Measurements from ENCODE around the gene TCF7L2.

Gene TCF7L2

DNA sequence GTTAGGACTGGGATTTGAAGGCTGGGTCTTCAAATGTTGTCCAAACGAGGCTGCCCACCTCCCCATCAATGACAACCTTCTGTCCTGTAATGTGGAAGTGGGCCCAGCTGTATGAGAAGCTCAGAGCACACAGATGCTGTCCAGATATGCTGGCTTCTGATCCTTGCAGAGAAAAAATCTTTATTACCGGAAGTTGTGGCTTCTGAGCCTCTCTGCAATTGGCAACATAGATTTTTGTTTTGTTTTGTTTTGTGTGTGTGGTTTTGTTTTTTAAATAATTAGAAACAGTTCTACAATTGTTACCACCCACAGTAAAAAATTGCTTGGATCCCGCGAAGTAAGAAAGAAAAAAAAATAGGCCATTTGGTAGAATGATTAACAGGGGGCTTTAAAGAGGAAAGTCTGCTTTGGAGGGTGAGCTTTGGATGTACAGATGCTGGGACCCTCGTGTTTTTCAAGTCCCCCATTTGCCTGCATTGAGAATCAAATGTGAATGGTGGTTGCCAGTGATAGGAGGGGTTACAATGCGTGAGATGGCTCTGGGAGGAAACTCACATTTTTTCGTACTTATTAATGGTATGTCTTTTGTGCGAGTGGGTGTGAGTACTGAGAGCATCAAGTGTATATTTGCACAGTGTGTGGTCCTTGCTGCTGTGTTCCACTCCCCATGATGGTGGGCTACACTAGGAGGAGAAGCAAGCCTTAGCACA lies 153.2 kb downstream of the TCF7L2 start:
- Histone ChIP-seq H3K4me2 (ENCODE audit: low read length, poor library complexity, severe bottlenecking) (no peak overlapping the region), H2AK5ac (ENCODE audit: low read length, severe bottlenecking) (no peak overlapping the region), H3K36me3 (ENCODE audit: control insufficient read depth in 1 of 2, insufficient read depth in 2 of 2, low read depth in 1 of 2, low read length in 2 of 2) (no peaks in the 10 kb centered on the region), H4K91ac (ENCODE audit: low read length) (peak overlapping the region; percentile 55), H2BK5ac (ENCODE audit: low read depth, low read length, poor library complexity, severe bottlenecking) (no peak overlapping the region), H2BK12ac (ENCODE audit: low read length in 2 of 2) (peak overlapping the region; percentile 32 to 71), H3K27me3 (ENCODE audit: control insufficient read depth in 1 of 2, insufficient read depth in 1 of 2, low read length in 2 of 2) (no peaks in the 10 kb centered on the region), H3K79me1 (replicated peaks; ENCODE audit: low read length, poor library complexity, severe bottlenecking) (peaks cover 28% of the 10 kb centered on the region), H3K4me1 (ENCODE audit: control insufficient read depth, insufficient read depth, low read depth, low read length) (peaks cover 21% of the 10 kb centered on the region), H3K9ac (ENCODE audit: low read length) (peak overlapping the region; percentile 48), H3K27ac (ENCODE audit: low read length, poor library complexity, severe bottlenecking) (no peak overlapping the region), H3K9me3 (ENCODE audit: control insufficient read depth, low read length) (no peaks in the 10 kb centered on the region), H4K8ac (ENCODE audit: low read length) (peak overlapping the region; percentile 5), H3K23ac (ENCODE audit: low read length in 2 of 2) (no peak overlapping the region), H3K4ac (ENCODE audit: low read depth in 1 of 2, low read length in 2 of 2) (peak overlapping the region; percentile 42 to 95), H2AFZ (ENCODE audit: low read depth, low read length) (no peak overlapping the region), H2BK15ac (ENCODE audit: low read depth, poor library complexity, severe bottlenecking) (peak overlapping the region; percentile 71), H3K18ac (ENCODE audit: low read depth in 1 of 2, low read length in 2 of 2) (peak overlapping the region; percentile 40 to 74), H3K14ac (ENCODE audit: low read length in 2 of 2) (peak overlapping the region in 1 of 2 experiments; percentile 57), H3K4me3 (ENCODE audit: insufficient read depth in 1 of 2, low read depth in 1 of 2, low read length in 2 of 2) (peak overlapping the region in 1 of 2 experiments; percentile 42), H2BK120ac (ENCODE audit: low read depth, low read length) (peak overlapping the region; percentile 11)
- DNase-seq, result peak; percentile 81
- WGBS, result 36% methylated on average over 7 of the region's 8 CpGs

DNA sequence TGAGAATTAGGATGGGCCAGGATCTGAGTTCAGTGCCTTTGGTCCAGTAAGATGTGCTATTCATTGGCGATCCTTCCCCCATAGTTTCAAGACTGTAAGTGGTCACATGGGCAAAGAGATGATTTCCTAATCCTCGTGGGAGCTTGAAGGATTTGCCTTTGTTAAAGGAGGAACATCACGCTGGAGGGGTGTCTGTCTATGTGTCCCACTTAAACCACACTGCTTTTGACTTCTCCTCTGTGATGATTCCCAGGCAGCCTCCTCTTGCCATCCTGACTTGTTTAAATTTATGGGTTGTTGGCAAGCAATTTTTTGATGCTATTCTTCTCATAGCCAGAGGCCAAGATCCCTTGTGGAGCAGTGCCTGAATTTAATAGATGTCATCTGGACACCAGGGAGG lies 154.0 kb downstream of the TCF7L2 start:
- Histone ChIP-seq H2BK120ac (ENCODE audit: low read depth, low read length) (peak overlapping the region; percentile 11), H3K27me3 (ENCODE audit: control insufficient read depth in 1 of 2, insufficient read depth in 1 of 2, low read length in 2 of 2) (no peaks in the 10 kb centered on the region), H2AK5ac (ENCODE audit: low read length, severe bottlenecking) (peak overlapping the region; percentile 16), H3K9me3 (ENCODE audit: control insufficient read depth, low read length) (no peaks in the 10 kb centered on the region), H3K4me1 (ENCODE audit: control insufficient read depth, insufficient read depth, low read depth, low read length) (peaks cover 23% of the 10 kb centered on the region), H2BK12ac (ENCODE audit: low read length in 2 of 2) (peak overlapping the region in 1 of 2 experiments; percentile 71), H4K8ac (ENCODE audit: low read length) (no peak overlapping the region), H2BK5ac (ENCODE audit: low read depth, low read length, poor library complexity, severe bottlenecking) (no peak overlapping the region), H4K91ac (ENCODE audit: low read length) (peak overlapping the region; percentile 55), H3K79me1 (replicated peaks; ENCODE audit: low read length, poor library complexity, severe bottlenecking) (peaks cover 34% of the 10 kb centered on the region), H3K4me3 (ENCODE audit: insufficient read depth in 1 of 2, low read depth in 1 of 2, low read length in 2 of 2) (peak overlapping the region in 1 of 2 experiments; percentile 42), H3K9ac (ENCODE audit: low read length) (peak overlapping the region; percentile 48), H3K27ac (ENCODE audit: low read length, poor library complexity, severe bottlenecking) (no peak overlapping the region), H3K36me3 (ENCODE audit: control insufficient read depth in 1 of 2, insufficient read depth in 2 of 2, low read depth in 1 of 2, low read length in 2 of 2) (no peaks in the 10 kb centered on the region), H2AFZ (ENCODE audit: low read depth, low read length) (no peak overlapping the region), H3K4ac (ENCODE audit: low read depth in 1 of 2, low read length in 2 of 2) (peak overlapping the region in 1 of 2 experiments; percentile 42), H3K14ac (ENCODE audit: low read length in 2 of 2) (peak overlapping the region in 1 of 2 experiments; percentile 57), H3K23ac (ENCODE audit: low read length in 2 of 2) (no peak overlapping the region), H3K4me2 (ENCODE audit: low read length, poor library complexity, severe bottlenecking) (no peak overlapping the region), H2BK15ac (ENCODE audit: low read depth, poor library complexity, severe bottlenecking) (peak overlapping the region; percentile 49), H3K18ac (ENCODE audit: low read depth in 1 of 2, low read length in 2 of 2) (peak overlapping the region; percentile 40 to 74)
- 48% methylated on average over 3 of the region's 3 CpGs for WGBS
- DNase-seq, result peak; percentile 61

- Histone ChIP-seq H2AK5ac (ENCODE audit: low read length, severe bottlenecking) (no peak overlapping the region), H3K79me1 (replicated peaks; ENCODE audit: low read length, poor library complexity, severe bottlenecking) (peaks cover 45% of the 10 kb centered on the region), H3K23ac (ENCODE audit: low read length in 2 of 2) (no peak overlapping the region), H3K27me3 (ENCODE audit: control insufficient read depth in 1 of 2, insufficient read depth in 1 of 2, low read length in 2 of 2) (no peaks in the 10 kb centered on the region), H3K9me3 (ENCODE audit: control insufficient read depth, low read length) (no peaks in the 10 kb centered on the region), H2BK120ac (ENCODE audit: low read depth, low read length) (no peak overlapping the region), H2BK5ac (ENCODE audit: low read depth, low read length, poor library complexity, severe bottlenecking) (no peak overlapping the region), H3K4me3 (ENCODE audit: insufficient read depth in 1 of 2, low read depth in 1 of 2, low read length in 2 of 2) (no peak overlapping the region), H4K8ac (ENCODE audit: low read length) (no peak overlapping the region), H3K36me3 (ENCODE audit: control insufficient read depth in 1 of 2, insufficient read depth in 2 of 2, low read depth in 1 of 2, low read length in 2 of 2) (no peaks in the 10 kb centered on the region), H3K4me1 (ENCODE audit: control insufficient read depth, insufficient read depth, low read depth, low read length) (peaks cover 17% of the 10 kb centered on the region), H4K91ac (ENCODE audit: low read length) (no peak overlapping the region), H3K9ac (ENCODE audit: low read length) (no peak overlapping the region), H3K4me2 (ENCODE audit: low read length, poor library complexity, severe bottlenecking) (no peak overlapping the region), H2BK15ac (ENCODE audit: low read depth, poor library complexity, severe bottlenecking) (no peak overlapping the region), H3K18ac (ENCODE audit: low read depth in 1 of 2, low read length in 2 of 2) (peak overlapping the region in 1 of 2 experiments; percentile 6), H3K27ac (ENCODE audit: low read length, poor library complexity, severe bottlenecking) (no peak overlapping the region), H2BK12ac (ENCODE audit: low read length in 2 of 2) (no peak overlapping the region), H3K4ac (ENCODE audit: low read depth in 1 of 2, low read length in 2 of 2) (peak overlapping the region in 1 of 2 experiments; percentile 24), H3K14ac (ENCODE audit: low read length in 2 of 2) (no peak overlapping the region), H2AFZ (ENCODE audit: low read depth, low read length) (no peak overlapping the region)
- DNase-seq, result no peak
- 67% methylated on average over 15 of the region's 15 CpGs for WGBS
Measured at GRCh38 chr10:113108194-113108835, 158.3 kb downstream of the TCF7L2 start.

DNA sequence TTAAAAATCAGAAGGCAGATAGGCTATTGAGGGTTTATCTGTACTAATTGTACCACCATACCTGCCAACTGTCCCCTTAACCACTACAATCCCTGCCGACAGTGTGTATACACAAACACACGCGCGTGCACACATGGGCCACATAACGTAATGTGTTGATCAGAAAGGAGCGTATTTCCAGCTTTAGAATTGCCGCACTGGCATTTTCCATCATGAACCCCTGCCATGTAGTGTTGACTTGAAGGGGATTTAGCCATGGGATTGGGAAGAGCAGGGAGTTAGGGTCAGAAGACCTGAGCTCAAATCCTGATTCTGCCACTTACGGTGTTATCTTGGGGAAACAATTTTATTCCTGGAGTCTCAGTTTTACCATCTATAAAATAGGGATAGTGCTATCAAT lies 158.9 kb downstream of the TCF7L2 start:
- no peak overlapping the region for H2BK120ac ChIP-seq (ENCODE audit: low read depth, low read length)
- H4K8ac ChIP-seq (ENCODE audit: low read length), result peak overlapping the region; percentile 5
- no peak overlapping the region for H2AK5ac ChIP-seq (ENCODE audit: low read length, severe bottlenecking)
- over 99% methylated on average over 8 of the region's 8 CpGs for WGBS
- H3K27ac ChIP-seq (ENCODE audit: low read length, poor library complexity, severe bottlenecking), result no peak overlapping the region
- no peak overlapping the region for H3K9ac ChIP-seq (ENCODE audit: low read length)
- peaks cover 43% of the 10 kb centered on the region for H3K79me1 ChIP-seq (replicated peaks; ENCODE audit: low read length, poor library complexity, severe bottlenecking)
- H3K4me3 ChIP-seq (ENCODE audit: insufficient read depth in 1 of 2, low read depth in 1 of 2, low read length in 2 of 2), result no peak overlapping the region
- no peak overlapping the region for H3K23ac ChIP-seq (ENCODE audit: low read length in 2 of 2)
- H2BK12ac ChIP-seq (ENCODE audit: low read length in 2 of 2), result no peak overlapping the region
- no peaks in the 10 kb centered on the region for H3K36me3 ChIP-seq (ENCODE audit: control insufficient read depth in 1 of 2, insufficient read depth in 2 of 2, low read depth in 1 of 2, low read length in 2 of 2)
- H3K9me3 ChIP-seq (ENCODE audit: control insufficient read depth, low read length), result no peaks in the 10 kb centered on the region
- H3K27me3 ChIP-seq (ENCODE audit: control insufficient read depth in 1 of 2, insufficient read depth in 1 of 2, low read length in 2 of 2), result no peaks in the 10 kb centered on the region
- no peak overlapping the region for H3K18ac ChIP-seq (ENCODE audit: low read depth in 1 of 2, low read length in 2 of 2)
- DNase-seq, result no peak
- no peak overlapping the region for H3K4me2 ChIP-seq (ENCODE audit: low read length, poor library complexity, severe bottlenecking)
- H4K91ac ChIP-seq (ENCODE audit: low read length), result no peak overlapping the region
- H2BK15ac ChIP-seq (ENCODE audit: low read depth, poor library complexity, severe bottlenecking), result no peak overlapping the region
- no peak overlapping the region for H2AFZ ChIP-seq (ENCODE audit: low read depth, low read length)
- H2BK5ac ChIP-seq (ENCODE audit: low read depth, low read length, poor library complexity, severe bottlenecking), result no peak overlapping the region
- H3K4ac ChIP-seq (ENCODE audit: low read depth in 1 of 2, low read length in 2 of 2), result no peak overlapping the region
- peaks cover 11% of the 10 kb centered on the region for H3K4me1 ChIP-seq (ENCODE audit: control insufficient read depth, insufficient read depth, low read depth, low read length)
- peak overlapping the region in 1 of 2 experiments; percentile 31 for H3K14ac ChIP-seq (ENCODE audit: low read length in 2 of 2)
